ENCODE data around the gene HCN4.

The HCN4 gene

DNA sequence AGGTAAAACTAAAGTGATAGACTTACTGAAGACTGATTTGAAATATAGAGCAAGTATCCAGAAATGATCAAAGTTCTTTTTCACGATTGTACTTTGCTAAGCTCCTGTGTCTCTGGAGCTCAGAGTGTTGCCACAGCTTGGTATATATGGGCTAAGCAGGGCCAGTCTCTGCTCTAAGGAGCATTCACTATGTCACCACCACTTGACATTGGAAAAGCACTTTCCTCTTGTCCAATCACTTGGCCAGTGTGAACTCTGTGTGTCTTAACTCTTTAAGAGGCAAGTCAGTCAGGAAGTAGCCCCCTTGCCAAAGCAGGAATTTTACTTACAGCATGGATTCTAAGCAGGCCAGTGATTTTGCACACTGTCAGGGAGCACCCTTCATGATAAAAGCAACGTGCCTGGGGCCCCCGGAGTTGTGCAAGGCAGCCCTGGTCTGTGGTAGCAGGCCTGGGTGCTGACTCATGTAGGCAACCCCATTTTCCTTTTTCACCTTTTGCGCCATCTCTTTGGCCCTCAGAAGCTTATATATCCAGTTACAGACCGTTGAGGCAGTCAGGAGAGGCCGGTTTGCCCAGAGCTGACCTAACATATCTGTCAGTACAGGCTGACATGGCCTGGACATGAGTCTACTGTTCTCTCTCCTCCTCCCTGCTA is 73.0 kb downstream of the HCN4 start:
- no peak for DNase-seq (ENCODE audit: low read depth)

DNA sequence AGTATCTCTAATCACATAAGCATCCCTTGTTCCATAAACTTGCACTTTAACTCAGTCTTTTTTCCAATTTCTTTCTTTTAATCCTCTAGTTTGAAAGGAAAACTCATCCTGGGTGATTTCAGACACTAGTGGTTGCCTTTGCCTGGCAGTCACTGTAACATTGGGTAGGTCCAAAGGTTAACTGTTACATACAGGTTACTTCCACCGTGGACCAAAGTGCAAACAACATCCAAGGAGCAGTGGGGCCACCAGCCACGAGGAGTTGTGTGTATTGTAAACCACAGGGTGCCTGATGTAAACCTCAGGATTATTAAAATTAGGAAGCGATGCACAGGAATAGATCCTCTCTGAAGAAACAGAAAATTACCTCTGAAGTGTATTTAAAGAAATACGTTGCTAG is 75.0 kb downstream of the HCN4 start:
- no peak for DNase-seq (ENCODE audit: low read depth)

DNA sequence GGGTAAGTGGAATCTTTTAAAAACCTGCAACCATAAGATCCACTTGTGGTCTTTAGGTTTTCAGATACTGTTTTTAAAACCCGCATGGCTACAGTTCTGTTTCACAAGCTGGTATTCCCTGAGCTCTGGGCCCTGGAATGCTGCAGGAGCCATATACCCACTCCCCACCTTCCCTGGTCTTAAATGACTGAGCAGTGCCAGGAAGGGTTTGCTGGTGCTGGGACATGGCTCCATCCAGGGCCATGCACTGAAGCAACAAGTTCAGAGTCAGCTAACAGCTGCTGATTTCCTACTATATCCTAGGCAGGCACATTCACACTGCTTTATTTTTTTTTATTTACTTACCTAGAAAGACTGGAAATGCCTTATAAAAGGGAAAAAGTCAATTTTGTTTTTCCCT is 77.3 kb downstream of the HCN4 start:
- no peak for DNase-seq (ENCODE audit: low read depth)

DNA sequence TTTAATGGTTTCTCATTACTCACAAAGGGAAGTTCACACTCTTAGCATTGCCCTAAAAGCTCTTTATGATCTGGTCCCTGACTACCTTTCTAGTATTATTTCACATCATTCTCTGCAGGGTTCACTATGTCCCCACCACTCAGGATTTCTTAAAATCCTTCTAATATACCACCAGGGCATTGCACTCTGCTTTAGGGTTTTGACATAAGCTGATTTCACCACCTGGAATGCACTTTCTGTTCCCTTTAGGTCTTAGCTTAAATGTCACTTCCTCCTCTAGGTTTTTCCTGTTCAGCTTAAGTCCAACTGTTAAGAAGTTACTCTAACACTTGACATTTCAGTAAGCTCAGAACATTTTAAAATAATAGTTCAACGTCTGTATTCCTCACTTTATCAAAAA is 81.7 kb downstream of the HCN4 start:
- no peak for DNase-seq (ENCODE audit: low read depth)

DNA sequence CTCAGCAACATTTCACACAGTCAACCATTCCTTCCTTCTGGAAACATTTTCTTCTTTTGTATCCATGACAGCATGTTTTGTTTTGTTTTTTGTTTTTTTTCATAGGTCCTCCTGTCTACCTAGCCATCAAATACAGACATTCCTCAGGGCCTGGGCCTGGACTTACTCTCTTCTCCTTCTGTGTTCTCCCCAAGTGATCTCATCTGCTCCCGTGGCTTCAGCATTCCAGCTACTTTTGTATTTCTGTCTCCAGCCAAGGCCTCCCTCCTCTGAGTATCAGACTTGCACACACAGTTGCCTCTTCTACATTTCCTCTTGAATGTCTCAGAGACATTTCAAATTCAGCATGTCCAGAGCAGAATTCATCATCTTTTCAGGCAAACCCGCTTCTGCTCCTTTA is 82.4 kb downstream of the HCN4 start:
- no peak for DNase-seq (ENCODE audit: low read depth)

DNA sequence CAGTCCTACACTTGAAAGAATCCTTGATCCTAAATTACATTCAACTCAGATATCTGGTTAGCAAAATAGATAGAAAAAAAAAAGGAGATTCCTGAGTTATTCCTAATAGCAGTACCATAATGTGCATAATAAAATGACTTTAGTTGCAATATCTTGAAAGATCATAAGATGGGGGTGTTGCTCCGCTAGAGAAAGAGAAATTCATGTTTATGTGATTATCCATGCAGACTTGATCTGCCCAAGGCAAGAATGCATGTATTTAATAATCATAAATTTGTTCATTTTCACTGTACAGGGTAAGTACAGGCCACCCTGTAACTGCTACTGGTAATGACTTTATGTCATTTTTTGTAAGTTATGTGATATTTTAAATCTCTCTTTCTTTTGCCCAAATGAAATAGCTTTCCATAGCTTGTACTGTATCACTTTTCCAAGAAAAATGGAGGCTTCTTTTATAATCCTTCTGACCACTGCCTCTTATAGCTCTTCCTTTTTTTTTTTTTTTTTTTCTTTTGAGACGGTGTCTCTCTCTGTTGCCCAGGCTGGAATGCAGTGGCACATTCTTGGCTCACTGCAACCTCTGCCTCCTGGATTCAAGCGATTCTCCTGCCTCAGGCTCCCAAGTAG is 84.6 kb downstream of the HCN4 start:
- DNase-seq (ENCODE audit: low read depth) = no peak

DNA sequence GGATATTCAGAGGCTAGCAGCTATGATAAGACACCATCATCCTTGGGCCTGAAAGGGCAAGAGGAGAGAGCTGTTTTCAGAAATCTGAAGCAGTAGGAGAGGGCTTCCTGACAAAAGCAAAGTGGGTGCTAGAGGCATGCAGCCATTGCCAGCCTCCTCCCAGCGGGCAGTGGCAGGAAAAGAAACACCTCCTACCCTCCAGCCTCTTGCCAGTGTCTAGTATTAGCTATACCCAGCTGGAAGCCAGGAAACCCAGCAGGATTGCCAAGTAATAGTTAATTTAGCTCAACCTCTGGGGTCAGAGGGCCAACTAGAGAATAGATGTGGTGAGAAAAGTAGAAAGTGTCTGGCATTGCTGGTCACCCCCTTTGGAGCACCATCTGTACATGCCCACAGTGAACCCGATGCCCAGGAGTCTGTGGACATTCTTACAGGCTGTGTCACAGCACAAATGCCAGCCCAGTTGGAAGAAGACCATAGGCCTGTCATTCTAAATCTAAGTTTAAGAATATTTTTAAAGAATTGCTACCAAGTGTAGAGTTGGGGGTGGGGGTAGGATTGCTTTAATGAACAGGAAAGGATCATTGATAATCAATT is 85.3 kb downstream of the HCN4 start:
- DNase-seq (ENCODE audit: low read depth) = peak; percentile 40

DNA sequence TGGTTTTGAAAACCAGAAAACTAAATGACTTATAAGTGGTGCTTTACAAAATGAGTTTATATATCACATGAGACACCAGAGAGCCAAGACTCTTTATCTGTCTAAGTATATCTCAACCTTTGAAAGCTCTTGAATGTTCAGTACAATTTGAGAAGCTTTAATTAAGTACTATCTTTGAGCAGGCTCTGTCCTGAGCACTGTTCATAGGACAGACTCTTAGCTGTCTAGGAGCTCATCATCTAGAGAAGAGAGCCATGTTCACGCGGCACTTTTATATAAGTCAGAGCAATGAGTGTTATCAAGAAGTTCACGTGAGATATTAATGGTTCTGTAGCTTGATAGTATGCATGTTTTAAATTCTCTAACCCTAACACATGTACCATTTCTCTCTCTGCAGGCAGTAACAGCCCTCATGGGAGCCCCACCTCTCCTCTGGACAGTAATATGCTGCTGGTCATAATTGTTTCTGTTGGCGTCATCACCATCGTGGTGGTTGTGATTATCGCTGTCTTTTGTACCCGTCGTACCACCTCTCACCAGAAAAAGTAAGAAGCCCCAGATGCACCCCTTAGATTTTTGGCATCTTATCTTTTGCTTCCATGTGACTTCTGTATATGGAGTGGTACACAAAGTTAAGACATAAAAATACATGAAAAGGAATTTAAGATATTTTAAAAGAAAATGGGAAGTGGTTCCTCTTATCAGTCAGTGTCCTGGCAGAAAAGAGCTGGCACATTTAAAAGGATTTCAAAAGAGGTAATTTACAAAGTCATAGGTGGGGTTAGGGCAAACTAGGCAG is 86.0 kb downstream of the HCN4 start:
- DNase-seq (ENCODE audit: low read depth) = no peak

DNA sequence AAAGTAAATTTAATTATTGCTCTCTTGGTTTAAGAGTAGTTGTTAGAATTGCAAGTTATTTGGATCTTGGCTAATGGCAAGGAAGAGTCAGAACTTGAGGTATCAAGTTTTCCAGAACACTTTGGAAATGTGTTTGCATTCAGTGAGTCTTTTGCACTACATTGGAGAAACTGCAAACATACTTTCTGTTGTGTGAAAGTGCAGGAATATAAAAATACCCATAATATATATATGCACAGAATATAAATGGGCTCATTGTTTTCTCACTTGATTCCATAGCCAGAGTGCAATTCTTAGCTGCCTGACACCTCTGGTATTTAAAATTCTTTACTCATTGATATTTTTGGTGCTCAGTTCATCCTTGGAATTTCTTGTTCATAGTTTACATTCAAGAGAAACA is 92.9 kb downstream of the HCN4 start:
- DNase-seq (ENCODE audit: low read depth) = no peak

DNA sequence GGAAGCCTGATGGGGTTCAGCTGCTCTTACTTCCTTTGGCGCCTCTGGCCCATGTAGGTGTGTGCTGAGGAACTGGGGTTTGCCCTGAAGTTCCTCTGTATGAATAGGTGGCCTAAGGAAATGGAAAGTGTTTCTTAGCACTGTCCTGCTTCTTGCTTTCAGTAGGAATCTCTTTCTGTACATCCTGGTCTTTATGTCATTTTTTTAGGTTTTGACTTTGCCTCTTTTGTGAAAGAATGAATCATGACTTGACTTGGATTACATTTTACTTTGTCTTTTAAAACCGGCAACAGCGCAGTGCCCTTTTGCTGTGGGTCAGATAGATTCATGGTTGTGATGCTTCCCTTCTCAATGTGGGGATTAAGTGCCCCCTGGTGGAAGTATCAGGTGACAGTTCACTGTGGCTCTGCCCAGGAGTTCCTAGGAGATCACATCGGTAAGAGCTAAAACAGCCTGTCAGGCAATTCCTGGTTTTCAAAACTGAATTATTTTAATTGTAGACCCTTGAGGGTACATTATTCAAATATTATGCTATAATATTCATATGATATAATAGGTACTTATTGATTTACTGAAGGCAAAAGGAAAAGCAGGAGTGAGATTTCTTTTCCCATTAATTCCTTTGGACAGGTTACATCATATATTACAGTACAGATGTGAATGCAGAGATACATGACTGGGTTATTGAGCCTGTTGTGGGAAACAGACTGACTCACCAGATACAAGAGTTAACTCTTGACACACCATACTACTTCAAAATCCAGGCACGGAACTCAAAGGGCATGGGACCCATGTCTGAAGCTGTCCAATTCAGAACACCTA is 95.4 kb downstream of the HCN4 start:
- no peak for DNase-seq (ENCODE audit: low read depth)

DNA sequence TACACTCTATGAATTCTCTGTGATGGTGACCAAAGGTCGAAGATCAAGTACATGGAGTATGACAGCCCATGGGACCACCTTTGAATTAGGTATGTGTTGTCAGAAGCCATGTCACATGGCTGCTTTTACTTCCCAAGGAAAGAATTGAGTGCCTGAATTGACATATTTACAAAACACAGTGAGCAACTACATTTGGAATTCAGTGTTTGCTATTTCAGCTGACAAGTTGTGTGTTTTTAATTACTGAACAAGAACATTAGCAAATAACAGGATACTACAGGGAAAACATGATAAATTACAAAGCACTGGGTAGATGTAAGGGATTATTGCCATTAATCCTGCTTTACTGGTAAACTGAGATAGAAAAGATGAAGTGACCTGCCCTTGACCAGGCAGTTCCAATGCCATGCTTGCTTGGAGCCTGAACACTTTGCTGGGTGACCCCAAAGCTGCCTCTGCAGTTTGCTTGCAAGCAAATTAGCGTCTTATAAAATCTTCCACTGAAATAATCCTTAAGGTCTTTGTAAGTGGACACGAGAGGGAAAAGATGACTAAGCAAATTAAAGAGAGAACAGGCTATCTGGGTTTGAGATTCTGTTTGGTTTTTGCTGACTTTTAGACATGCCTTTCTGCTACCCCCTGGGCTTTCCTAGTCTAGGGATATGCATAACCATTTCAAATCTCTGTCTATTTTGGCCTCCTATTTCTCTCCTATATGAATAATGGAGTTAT is 98.2 kb downstream of the HCN4 start:
- no peak for DNase-seq (ENCODE audit: low read depth)

All from HS-27A (cell line).